ENCODE measurements around the gene SYNE4. TPM values are rescaled to one million over a fixed set of nuclear protein-coding genes. Genes with fewer than 3 reads are reported as not detected.
A peak's percentile ranks its signal among the peaks of the same experiment; 100 is the strongest.

SYNE4 gene
- total RNA-seq, 2 donors from 2014 or later: 17.1 to 19.3 TPM

DNA sequence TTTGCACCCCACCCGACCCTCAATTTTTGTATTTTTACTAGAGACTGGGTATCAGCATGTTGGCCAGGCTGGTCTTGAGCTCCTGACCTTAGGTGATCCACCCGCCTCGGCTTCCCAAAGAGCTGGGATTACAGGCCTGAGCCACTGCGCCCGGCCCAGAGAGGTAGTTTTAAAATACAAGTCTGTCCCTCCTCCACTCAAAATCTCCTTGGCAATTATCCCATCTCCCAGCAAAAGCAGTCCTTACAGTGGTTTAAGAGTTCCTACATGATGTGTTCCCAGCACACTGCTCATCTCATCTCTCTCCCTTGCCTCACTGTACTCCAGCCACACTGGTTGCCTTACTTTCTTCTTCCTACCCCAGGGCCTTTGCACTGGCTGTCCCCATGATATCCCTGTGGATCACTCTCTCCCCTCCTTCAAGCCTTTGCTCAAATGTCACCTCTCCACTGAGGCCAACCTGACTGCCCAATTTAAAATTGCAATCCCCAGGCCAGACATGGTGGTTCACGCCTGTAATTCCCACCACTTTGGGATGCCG lies 48.1 kb downstream of the SYNE4 start:
- Mint-ChIP-seq H3K4me1 (no peaks in the 10 kb centered on the region), H3K27me3 (ENCODE audit: insufficient read depth) (peaks cover 68% of the 10 kb centered on the region), H3K27ac (no peak overlapping the region), H3K4me3 (no peak overlapping the region), H3K9me3 (no peaks in the 10 kb centered on the region), H3K36me3 (ENCODE audit: low read depth) (no peaks in the 10 kb centered on the region)
- 84 to 94% methylated on average over 5 to 7 of the region's 7 CpGs for WGBS, 2 experiments (ENCODE audit: insufficient coverage in 1 of 2, insufficient read length in 1 of 2)
- H3K4me1 ChIP-seq (ENCODE audit: control insufficient read depth, insufficient read depth, low read length): no peaks in the 10 kb centered on the region
- DNase-seq: no peak
- no peak overlapping the region for H3K4me3 ChIP-seq (ENCODE audit: low read length)
- H3K27me3 ChIP-seq (ENCODE audit: control insufficient read depth, insufficient read depth, low read length, poor library complexity, severe bottlenecking): peaks cover 59% of the 10 kb centered on the region
- TF ChIP-seq, protein P1, sequence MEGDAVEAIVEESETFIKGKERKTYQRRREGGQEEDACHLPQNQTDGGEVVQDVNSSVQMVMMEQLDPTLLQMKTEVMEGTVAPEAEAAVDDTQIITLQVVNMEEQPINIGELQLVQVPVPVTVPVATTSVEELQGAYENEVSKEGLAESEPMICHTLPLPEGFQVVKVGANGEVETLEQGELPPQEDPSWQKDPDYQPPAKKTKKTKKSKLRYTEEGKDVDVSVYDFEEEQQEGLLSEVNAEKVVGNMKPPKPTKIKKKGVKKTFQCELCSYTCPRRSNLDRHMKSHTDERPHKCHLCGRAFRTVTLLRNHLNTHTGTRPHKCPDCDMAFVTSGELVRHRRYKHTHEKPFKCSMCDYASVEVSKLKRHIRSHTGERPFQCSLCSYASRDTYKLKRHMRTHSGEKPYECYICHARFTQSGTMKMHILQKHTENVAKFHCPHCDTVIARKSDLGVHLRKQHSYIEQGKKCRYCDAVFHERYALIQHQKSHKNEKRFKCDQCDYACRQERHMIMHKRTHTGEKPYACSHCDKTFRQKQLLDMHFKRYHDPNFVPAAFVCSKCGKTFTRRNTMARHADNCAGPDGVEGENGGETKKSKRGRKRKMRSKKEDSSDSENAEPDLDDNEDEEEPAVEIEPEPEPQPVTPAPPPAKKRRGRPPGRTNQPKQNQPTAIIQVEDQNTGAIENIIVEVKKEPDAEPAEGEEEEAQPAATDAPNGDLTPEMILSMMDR (conservative IDR thresholded peaks at IDR 0.05): no peak
- no peak overlapping the region for H3K27ac ChIP-seq (ENCODE audit: low read depth, low read length)
- no peak overlapping the region for H3K9ac ChIP-seq (ENCODE audit: extremely low read depth, low read length, poor library complexity, severe bottlenecking)
- H3K36me3 ChIP-seq (ENCODE audit: control insufficient read depth, insufficient read depth, low read length): no peaks in the 10 kb centered on the region
- H3K9me3 ChIP-seq (ENCODE audit: control insufficient read depth, low read length): no peaks in the 10 kb centered on the region

DNA sequence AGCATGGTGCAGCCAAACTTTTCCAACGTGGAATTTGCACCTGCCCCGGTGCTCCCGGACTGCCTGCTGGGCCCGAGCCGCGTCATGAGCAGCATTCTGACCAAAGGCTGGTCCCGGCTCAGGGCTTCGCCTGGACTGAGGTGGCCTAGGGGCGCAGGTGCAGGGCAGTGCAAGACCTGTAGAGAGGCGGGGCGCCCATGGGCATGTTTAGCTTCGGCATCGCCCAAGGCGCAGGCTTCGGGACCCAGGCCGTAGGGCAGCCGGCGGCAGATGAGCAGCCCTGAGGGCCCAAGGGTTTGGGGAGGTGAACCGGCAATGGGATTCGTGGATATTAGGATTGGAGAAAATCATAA lies 48.7 kb downstream of the SYNE4 start:
- no peak overlapping the region for H3K27ac Mint-ChIP-seq
- peaks cover 68% of the 10 kb centered on the region for H3K27me3 Mint-ChIP-seq (ENCODE audit: insufficient read depth)
- no peaks in the 10 kb centered on the region for H3K9me3 ChIP-seq (ENCODE audit: control insufficient read depth, low read length)
- TF ChIP-seq, protein P1 (conservative IDR thresholded peaks at IDR 0.05): no peak
- H3K4me3 Mint-ChIP-seq: no peak overlapping the region
- H3K27me3 ChIP-seq (ENCODE audit: control insufficient read depth, insufficient read depth, low read length, poor library complexity, severe bottlenecking): peaks cover 59% of the 10 kb centered on the region
- no peaks in the 10 kb centered on the region for H3K4me1 ChIP-seq (ENCODE audit: control insufficient read depth, insufficient read depth, low read length)
- H3K4me1 Mint-ChIP-seq: no peaks in the 10 kb centered on the region
- no peak overlapping the region for H3K27ac ChIP-seq (ENCODE audit: low read depth, low read length)
- no peaks in the 10 kb centered on the region for H3K36me3 Mint-ChIP-seq (ENCODE audit: low read depth)
- no peak overlapping the region for H3K4me3 ChIP-seq (ENCODE audit: low read length)
- no peak overlapping the region for H3K9ac ChIP-seq (ENCODE audit: extremely low read depth, low read length, poor library complexity, severe bottlenecking)
- DNase-seq: peak; percentile 53
- H3K36me3 ChIP-seq (ENCODE audit: control insufficient read depth, insufficient read depth, low read length): no peaks in the 10 kb centered on the region
- H3K9me3 Mint-ChIP-seq: no peaks in the 10 kb centered on the region
- 50 to 76% methylated on average over 6 to 17 of the region's 20 CpGs for WGBS, 2 experiments (ENCODE audit: insufficient coverage in 1 of 2, insufficient read length in 1 of 2)

DNA sequence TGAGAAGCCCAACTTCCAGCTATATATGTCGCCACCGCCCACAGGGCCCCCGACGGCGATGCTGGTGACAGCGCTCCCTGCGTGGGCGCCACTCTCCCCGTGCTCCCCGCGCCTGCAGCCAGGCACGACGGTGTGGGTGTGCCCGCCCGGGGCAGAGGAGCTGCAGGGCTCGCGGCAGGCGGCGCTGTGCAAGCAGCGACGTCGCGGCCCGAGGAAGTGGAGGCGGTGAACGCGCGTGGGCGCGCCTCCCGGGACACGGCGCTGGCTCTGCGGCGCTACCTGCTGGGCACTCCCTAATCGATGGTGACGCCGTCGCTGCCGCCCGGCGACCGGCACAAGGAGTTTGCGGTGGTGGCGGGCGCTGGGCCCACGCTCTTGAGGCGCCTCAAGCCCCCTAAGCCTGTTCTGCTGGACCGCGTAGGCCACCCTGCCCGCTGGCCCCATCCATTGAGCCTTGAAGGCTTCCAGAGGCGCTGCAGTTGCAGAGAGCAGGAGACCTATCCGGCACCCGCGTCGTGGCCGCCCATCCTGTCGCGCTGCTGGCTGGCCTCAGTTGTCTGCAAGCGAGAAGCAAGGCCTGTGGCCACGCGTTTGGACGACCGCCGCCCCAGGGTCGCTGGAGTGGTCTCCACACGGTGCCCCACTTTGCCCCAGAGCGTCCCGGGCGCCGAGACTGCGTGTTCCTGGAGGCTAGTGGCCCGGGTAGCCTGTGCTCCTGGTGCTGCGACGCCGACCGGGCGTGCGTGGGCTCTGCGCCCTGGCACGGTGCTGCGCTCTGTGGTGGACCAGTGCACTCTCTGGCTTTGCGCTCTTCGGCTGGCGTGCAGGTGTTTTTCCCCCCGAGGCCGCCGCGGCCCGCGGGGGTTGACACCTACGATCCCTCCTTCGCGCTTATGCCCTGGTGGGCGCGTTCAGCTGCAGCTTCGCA lies 49.3 kb downstream of the SYNE4 start:
- no peaks in the 10 kb centered on the region for H3K9me3 ChIP-seq (ENCODE audit: control insufficient read depth, low read length)
- Mint-ChIP-seq H3K27ac (no peak overlapping the region), H3K4me1 (no peaks in the 10 kb centered on the region), H3K4me3 (no peak overlapping the region), H3K27me3 (ENCODE audit: insufficient read depth) (peaks cover 68% of the 10 kb centered on the region), H3K9me3 (no peaks in the 10 kb centered on the region), H3K36me3 (ENCODE audit: low read depth) (no peaks in the 10 kb centered on the region)
- peaks cover 59% of the 10 kb centered on the region for H3K27me3 ChIP-seq (ENCODE audit: control insufficient read depth, insufficient read depth, low read length, poor library complexity, severe bottlenecking)
- TF ChIP-seq, protein P1 (conservative IDR thresholded peaks at IDR 0.05): peak; percentile 59
- no peak overlapping the region for H3K9ac ChIP-seq (ENCODE audit: extremely low read depth, low read length, poor library complexity, severe bottlenecking)
- H3K36me3 ChIP-seq (ENCODE audit: control insufficient read depth, insufficient read depth, low read length): no peaks in the 10 kb centered on the region
- no peaks in the 10 kb centered on the region for H3K4me1 ChIP-seq (ENCODE audit: control insufficient read depth, insufficient read depth, low read length)
- WGBS, 2 experiments (ENCODE audit: insufficient coverage in 1 of 2, insufficient read length in 1 of 2): 33 to 35% methylated on average over 55 to 97 of the region's 97 CpGs
- no peak overlapping the region for H3K27ac ChIP-seq (ENCODE audit: low read depth, low read length)
- DNase-seq: peak; percentile 71
- no peak overlapping the region for H3K4me3 ChIP-seq (ENCODE audit: low read length)

Measured in endodermal cell (in vitro differentiated cells).